ENCODE measurements around the gene RCVRN.
A peak's percentile ranks its signal among the peaks of the same experiment; 100 is the strongest.

RCVRN gene

GRCh38 chr17:9917131-9917530, 12.1 kb upstream of the RCVRN start:
- Histone ChIP-seq H3K4me3 (no peak overlapping the region), H3K27ac (no peak overlapping the region)
- no peak for TF ChIP-seq CTCF (IDR thresholded peaks at IDR 0.05)
- no peak for DNase-seq (ENCODE audit: low spot score)

GRCh38 chr17:9916108-9916507, 11.0 kb upstream of the RCVRN start:
- Histone ChIP-seq H3K4me3 (no peak overlapping the region), H3K27ac (no peak overlapping the region)
- no peak for TF ChIP-seq CTCF (IDR thresholded peaks at IDR 0.05)
- DNase-seq (ENCODE audit: low spot score), result no peak

GRCh38 chr17:9913476-9913875, 8.4 kb upstream of the RCVRN start:
- H3K27ac ChIP-seq, result no peak overlapping the region
- TF ChIP-seq CTCF (IDR thresholded peaks at IDR 0.05), result no peak
- H3K4me3 ChIP-seq, result no peak overlapping the region
- DNase-seq (ENCODE audit: low spot score), result no peak

- Histone ChIP-seq H3K27ac (no peak overlapping the region), H3K4me3 (no peak overlapping the region)
- no peak for DNase-seq (ENCODE audit: low spot score)
- TF ChIP-seq CTCF (IDR thresholded peaks at IDR 0.05), result no peak
Observed at GRCh38 chr17:9912121-9913099, 7.3 kb upstream of the RCVRN start.

- Histone ChIP-seq H3K4me3 (no peak overlapping the region), H3K27ac (no peak overlapping the region)
- peak; percentile 68 for DNase-seq (ENCODE audit: low spot score)
- TF ChIP-seq CTCF (IDR thresholded peaks at IDR 0.05), result no peak
Observed at GRCh38 chr17:9911089-9911488, 6.0 kb upstream of the RCVRN start.

GRCh38 chr17:9908649-9909042, 3.6 kb upstream of the RCVRN start:
- DNase-seq (ENCODE audit: low spot score), result no peak
- no peak overlapping the region for H3K27ac ChIP-seq
- no peak for TF ChIP-seq CTCF (IDR thresholded peaks at IDR 0.05)
- H3K4me3 ChIP-seq, result no peak overlapping the region
